Measurements from ENCODE around the gene HSPA4.

DNA sequence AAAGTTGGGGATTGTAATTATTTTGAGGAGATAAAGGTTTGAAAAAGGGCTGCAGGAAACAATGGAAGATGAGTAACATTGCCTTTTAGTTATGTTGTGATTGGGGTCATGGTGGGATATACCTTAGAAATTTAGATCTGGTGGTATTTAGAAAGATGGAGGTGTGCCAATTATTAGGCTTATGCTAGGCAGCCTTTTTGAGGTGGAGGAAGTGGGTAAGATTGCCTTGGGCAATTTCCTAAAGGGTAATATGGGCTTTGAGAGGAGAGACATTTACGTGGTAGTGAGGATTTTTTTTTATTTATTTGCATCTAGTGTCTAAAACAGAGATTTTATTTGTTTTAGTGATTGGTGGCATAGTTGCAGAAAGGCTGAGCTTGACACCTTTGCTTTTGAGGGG, 10.5 kb downstream of the HSPA4 start:
- TF ChIP-seq, protein P1, sequence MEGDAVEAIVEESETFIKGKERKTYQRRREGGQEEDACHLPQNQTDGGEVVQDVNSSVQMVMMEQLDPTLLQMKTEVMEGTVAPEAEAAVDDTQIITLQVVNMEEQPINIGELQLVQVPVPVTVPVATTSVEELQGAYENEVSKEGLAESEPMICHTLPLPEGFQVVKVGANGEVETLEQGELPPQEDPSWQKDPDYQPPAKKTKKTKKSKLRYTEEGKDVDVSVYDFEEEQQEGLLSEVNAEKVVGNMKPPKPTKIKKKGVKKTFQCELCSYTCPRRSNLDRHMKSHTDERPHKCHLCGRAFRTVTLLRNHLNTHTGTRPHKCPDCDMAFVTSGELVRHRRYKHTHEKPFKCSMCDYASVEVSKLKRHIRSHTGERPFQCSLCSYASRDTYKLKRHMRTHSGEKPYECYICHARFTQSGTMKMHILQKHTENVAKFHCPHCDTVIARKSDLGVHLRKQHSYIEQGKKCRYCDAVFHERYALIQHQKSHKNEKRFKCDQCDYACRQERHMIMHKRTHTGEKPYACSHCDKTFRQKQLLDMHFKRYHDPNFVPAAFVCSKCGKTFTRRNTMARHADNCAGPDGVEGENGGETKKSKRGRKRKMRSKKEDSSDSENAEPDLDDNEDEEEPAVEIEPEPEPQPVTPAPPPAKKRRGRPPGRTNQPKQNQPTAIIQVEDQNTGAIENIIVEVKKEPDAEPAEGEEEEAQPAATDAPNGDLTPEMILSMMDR (IDR thresholded peaks at IDR 0.05): no peak
- no peak for TF ChIP-seq POLR2A (IDR thresholded peaks at IDR 0.05)
